HG03565 (cell line): ENCODE results near the gene ACO1.
"Not testable (repeated sequence)": the region's sequence is repeated elsewhere in the genome, so short reads cannot be mapped to it uniquely, and the experiment has no call there.

Source experiments
- ATAC-seq: cut with Tn5 transposase; IDR thresholded peaks from one replicate; pipeline ENCODE4 v1.9.1; 2021; ENCODE audit warnings: mild to moderate bottlenecking, moderate library complexity; ENCODE audit not compliant: unreplicated experiment

The ACO1 gene

GRCh38 chr9:32384364-32385151 lies at the start of gene ACO1:
Gene ACO1 (plus strand): TSS chr9:32384643. CDS start chr9:32405507, 20,864 bp downstream.
- peak; percentile 95 for ATAC-seq

GRCh38 chr9:32334916-32335895 lies 49.2 kb upstream of the ACO1 start:
- ATAC-seq: no peak

GRCh38 chr9:32339424-32339823 lies 45.0 kb upstream of the ACO1 start:
- ATAC-seq: peak; percentile 81

GRCh38 chr9:32340361-32340760 lies 44.1 kb upstream of the ACO1 start:
- ATAC-seq: no peak

- peak; percentile 38 for ATAC-seq
Observed at GRCh38 chr9:32344551-32345182, 39.8 kb upstream of the ACO1 start.

GRCh38 chr9:32345243-32345642 lies 39.2 kb upstream of the ACO1 start:
- no peak for ATAC-seq

GRCh38 chr9:32347571-32347970 lies 36.9 kb upstream of the ACO1 start:
- ATAC-seq: no peak

GRCh38 chr9:32348106-32348695 lies 36.2 kb upstream of the ACO1 start:
- ATAC-seq: no peak

GRCh38 chr9:32349013-32349412 lies 35.4 kb upstream of the ACO1 start:
- ATAC-seq: no peak

- no peak for ATAC-seq
Observed at GRCh38 chr9:32350682-32351081, 33.8 kb upstream of the ACO1 start.

GRCh38 chr9:32351845-32352244 lies 32.6 kb upstream of the ACO1 start:
- no peak for ATAC-seq

- not testable (repeated sequence) for ATAC-seq
Observed at GRCh38 chr9:32353476-32353875, 31.0 kb upstream of the ACO1 start.

- no peak for ATAC-seq
Observed at GRCh38 chr9:32359452-32359851, 25.0 kb upstream of the ACO1 start.

- ATAC-seq: no peak
Observed at GRCh38 chr9:32360983-32361673, 23.3 kb upstream of the ACO1 start.

GRCh38 chr9:32371279-32371678 lies 13.2 kb upstream of the ACO1 start:
- ATAC-seq: no peak

GRCh38 chr9:32371679-32372078 lies 12.8 kb upstream of the ACO1 start:
- no peak for ATAC-seq

- no peak for ATAC-seq
Observed at GRCh38 chr9:32376285-32376684, 8.2 kb upstream of the ACO1 start.

GRCh38 chr9:32378496-32378895 lies 5.9 kb upstream of the ACO1 start:
- peak; percentile 83 for ATAC-seq

GRCh38 chr9:32378993-32379729 lies 5.3 kb upstream of the ACO1 start:
- ATAC-seq: peak; percentile 79

- no peak for ATAC-seq
Observed at GRCh38 chr9:32380944-32381343, 3.5 kb upstream of the ACO1 start.
